Urinary bladder (tissue), 4 donors: ENCODE data around the gene SIPA1L3. TPM values are rescaled to one million over a fixed set of nuclear protein-coding genes. Genes with fewer than 3 reads are reported as not detected.
A peak's percentile ranks its signal among the peaks of the same experiment; 100 is the strongest.
"Not testable (repeated sequence)": the region's sequence is repeated elsewhere in the genome, so short reads cannot be mapped to it uniquely, and the experiment has no call there.

Experiments used
- DNase-seq: peaks from one replicate; pipeline ENCODE4 v3.0.0-alpha.2; 2015; ENCODE audit errors: extremely low spot score
- H3K27ac ChIP-seq: one replicate; pipeline ENCODE4 v1.5.1; 2013; ENCODE audit warnings: low read depth, mild to moderate bottlenecking, moderate library complexity
- H3K36me3 ChIP-seq: one replicate; pipeline ENCODE4 v1.6.1; 2013; ENCODE audit warnings: mild to moderate bottlenecking, moderate library complexity; ENCODE audit not compliant: insufficient read depth
- H3K4me1 ChIP-seq: one replicate; pipeline ENCODE4 v1.6.1; 2013; ENCODE audit warnings: mild to moderate bottlenecking, moderate library complexity; ENCODE audit not compliant: insufficient read depth
- H3K4me3 ChIP-seq: one replicate; pipeline ENCODE4 v1.5.1; 2013; ENCODE audit warnings: low read depth, low read length
- WGBS: extraction: QIAGEN DNeasy Blood & Tissue Kit; methylation state at CpG from one replicate; pipeline ENCODE4 v1.1.7; 2013; 5-methylcytosine and 5-hydroxymethylcytosine counted together
- polyA plus RNA-seq: library from polyadenylated mRNA; stranded (reverse); fragments of 200-250 nt; gene quantifications from one replicate; pipeline ENCODE4 v1.2.3, GENCODE V29; 2013
- total RNA-seq: library from RNA; depleted of rRNA; stranded (reverse); fragments of >200 nt; gene quantifications from one replicate; pipeline ENCODE4 v1.2.3, GENCODE V29; 2014
- donor health status: healthy with polysubstance abuse.
- donor health status: healthy.

SIPA1L3 gene
- total RNA-seq, result 11.5 TPM
- 6.2 TPM for polyA plus RNA-seq

DNA sequence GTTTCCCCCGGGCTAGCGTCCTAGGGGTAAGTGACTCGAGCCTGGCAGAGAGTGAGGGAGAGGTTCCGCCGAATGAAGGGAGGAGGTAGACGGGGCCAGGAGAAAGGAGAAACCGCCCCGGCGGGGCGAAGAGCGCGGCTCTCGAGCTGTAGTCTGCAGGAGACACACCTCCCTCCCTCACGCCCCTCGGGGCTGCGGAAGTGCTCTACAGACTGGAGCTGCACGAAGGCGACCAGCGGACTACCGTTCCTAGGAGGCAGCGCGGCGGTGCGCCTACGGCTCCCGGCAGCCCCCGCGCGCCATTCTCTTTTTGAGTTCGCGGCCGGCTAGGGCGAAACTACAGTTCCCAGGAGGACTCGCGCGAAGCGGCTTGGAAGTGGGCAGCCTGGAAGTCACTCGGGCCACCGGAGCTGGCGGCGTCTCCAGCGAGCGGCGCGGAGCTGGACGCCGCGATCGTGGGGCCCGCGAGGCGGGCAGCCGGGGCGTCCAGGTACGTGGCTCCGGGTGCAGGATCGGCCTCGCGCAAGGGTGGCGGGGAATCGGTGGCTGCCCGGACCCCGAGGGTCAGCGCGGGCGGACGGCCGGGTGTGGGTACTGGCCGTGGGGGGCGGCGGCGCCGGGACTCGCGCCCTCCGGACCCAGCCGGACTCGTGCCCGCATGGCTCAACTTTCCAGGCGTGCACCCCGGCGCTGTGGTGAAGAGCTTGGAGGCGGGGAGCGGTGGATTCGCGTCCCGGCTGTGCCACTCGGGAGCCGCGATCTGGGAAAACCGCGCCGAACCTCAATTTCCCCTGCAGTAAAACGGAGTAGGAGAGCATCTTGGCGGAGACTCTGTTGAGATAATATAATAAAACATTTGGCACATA lies at the start of gene SIPA1L3:
TSS of gene SIPA1L3 (plus strand) at position 340 of the 866 bp plus-strand sequence. CDS start 174,358 bp downstream, outside the sequence.
- DNase-seq, result peak; percentile 90
- H3K4me3 ChIP-seq, result peak within 1 kb of the TSS; percentile 99
- no peaks in the 10 kb centered on the region for H3K4me1 ChIP-seq
- H3K36me3 ChIP-seq, result no peaks in the 10 kb centered on the region
- under 1% methylated on average over 95 of the region's 95 CpGs for WGBS
- H3K27ac ChIP-seq, result no peak within 1 kb of the TSS

- no peak overlapping the region for H3K27ac ChIP-seq
- H3K4me3 ChIP-seq, result no peak overlapping the region
- DNase-seq, result no peak
- no peaks in the 10 kb centered on the region for H3K36me3 ChIP-seq
- 88% methylated on average over 3 of the region's 3 CpGs for WGBS
- no peaks in the 10 kb centered on the region for H3K4me1 ChIP-seq
Observed at GRCh38 chr19:37864501-37864900, 42.5 kb upstream of the SIPA1L3 start.

- DNase-seq, H3K36me3 ChIP-seq: not testable (repeated sequence)
- 85% methylated on average over 8 of the region's 9 CpGs for WGBS
Observed at GRCh38 chr19:37865930-37866329, 41.1 kb upstream of the SIPA1L3 start.

DNA sequence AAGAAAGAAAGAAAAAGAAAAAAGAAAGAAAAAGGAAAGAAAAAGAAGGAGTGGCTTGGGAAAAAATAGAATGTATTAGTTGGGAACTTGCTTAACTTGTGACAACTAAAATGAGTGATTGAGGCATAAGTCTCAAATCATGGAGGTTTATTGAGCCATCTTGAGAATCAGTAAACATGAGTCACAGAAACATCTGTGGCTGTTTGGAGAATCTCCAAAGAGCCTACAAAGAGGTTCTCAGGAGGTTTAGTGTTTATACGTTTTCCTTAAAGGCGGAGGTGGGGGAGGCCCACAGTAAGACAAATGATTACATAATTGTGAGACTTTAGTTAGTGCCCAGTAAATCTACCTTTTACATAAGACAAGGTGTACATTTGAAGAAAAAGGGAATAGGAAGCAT lies 39.2 kb upstream of the SIPA1L3 start:
- no peak for DNase-seq
- WGBS, result 41% methylated on average over 2 of the region's 2 CpGs
- no peaks in the 10 kb centered on the region for H3K4me1 ChIP-seq
- no peak overlapping the region for H3K27ac ChIP-seq
- H3K36me3 ChIP-seq, result no peaks in the 10 kb centered on the region
- H3K4me3 ChIP-seq, result no peak overlapping the region

More at GRCh38 chr19:37865930-37866329, 41.1 kb upstream of the SIPA1L3 start:
- H3K4me3 ChIP-seq, H3K4me1 ChIP-seq, H3K27ac ChIP-seq: not testable (repeated sequence)

GRCh38 chr19:37869766-37870340 lies 37.2 kb upstream of the SIPA1L3 start:
- no peak overlapping the region for H3K27ac ChIP-seq
- 36% methylated on average over 4 of the region's 4 CpGs for WGBS

DNA sequence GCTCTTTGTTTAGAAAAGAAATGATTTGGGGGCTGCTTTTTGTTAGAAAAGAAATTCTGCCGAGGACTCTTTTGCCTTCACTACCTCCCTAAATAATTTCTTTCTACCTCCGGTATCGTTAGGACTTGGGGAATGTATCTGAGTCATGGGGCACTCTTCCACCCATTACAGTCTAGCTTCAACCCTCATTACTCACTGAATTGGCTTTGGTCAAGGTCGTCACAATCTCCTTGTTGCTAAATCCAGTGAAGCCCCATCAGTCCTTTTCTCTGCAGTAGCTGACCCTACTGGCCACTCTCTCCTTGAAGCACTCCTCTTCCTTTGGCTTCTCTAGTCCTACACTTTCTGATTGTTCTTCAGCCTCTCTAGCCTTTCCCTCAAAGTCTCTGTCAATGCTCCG lies 34.6 kb upstream of the SIPA1L3 start:
- DNase-seq, result no peak
- Histone ChIP-seq H3K4me1 (no peaks in the 10 kb centered on the region), H3K4me3 (no peak overlapping the region), H3K27ac (no peak overlapping the region), H3K36me3 (no peaks in the 10 kb centered on the region)
- WGBS, result 83% methylated on average over 5 of the region's 5 CpGs

More at GRCh38 chr19:37869766-37870340, 37.2 kb upstream of the SIPA1L3 start:
- DNase-seq, result no peak
- Histone ChIP-seq H3K36me3 (no peaks in the 10 kb centered on the region), H3K4me3 (no peak overlapping the region), H3K4me1 (no peaks in the 10 kb centered on the region)

DNA sequence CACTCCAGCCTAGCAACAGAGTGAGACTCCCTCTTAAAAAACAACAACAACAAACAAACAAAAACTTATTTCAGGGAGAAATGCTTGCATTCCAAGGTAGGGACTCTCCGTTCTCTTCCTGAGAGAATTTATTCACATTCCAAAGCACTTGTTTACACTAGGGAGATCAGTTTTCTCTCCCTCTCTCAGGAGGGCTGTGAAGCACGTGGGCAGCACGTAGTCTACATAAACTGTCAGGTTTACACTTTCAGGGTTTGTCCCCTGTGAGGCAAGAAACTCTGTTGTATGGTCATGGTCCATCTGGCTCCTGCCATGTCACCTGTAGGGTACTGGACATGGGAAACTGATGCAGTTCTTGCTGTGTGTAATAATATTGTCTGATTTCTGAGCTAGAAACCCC lies 32.2 kb upstream of the SIPA1L3 start:
- H3K27ac ChIP-seq, result no peak overlapping the region
- DNase-seq, result no peak
- 12% methylated on average over 3 of the region's 3 CpGs for WGBS
- H3K36me3 ChIP-seq, result no peaks in the 10 kb centered on the region
- no peaks in the 10 kb centered on the region for H3K4me1 ChIP-seq
- H3K4me3 ChIP-seq, result no peak overlapping the region

GRCh38 chr19:37876032-37876431 lies 31.0 kb upstream of the SIPA1L3 start:
- 45% methylated on average over 2 of the region's 2 CpGs for WGBS
- no peak overlapping the region for H3K27ac ChIP-seq
- H3K4me1 ChIP-seq, result no peaks in the 10 kb centered on the region
- no peaks in the 10 kb centered on the region for H3K36me3 ChIP-seq
- no peak for DNase-seq
- no peak overlapping the region for H3K4me3 ChIP-seq

GRCh38 chr19:37877147-37877546 lies 29.9 kb upstream of the SIPA1L3 start:
- WGBS, result 86% methylated on average over 3 of the region's 3 CpGs
- Histone ChIP-seq H3K36me3 (no peaks in the 10 kb centered on the region), H3K4me1 (no peaks in the 10 kb centered on the region), H3K27ac (no peak overlapping the region), H3K4me3 (no peak overlapping the region)
- DNase-seq, result no peak

DNA sequence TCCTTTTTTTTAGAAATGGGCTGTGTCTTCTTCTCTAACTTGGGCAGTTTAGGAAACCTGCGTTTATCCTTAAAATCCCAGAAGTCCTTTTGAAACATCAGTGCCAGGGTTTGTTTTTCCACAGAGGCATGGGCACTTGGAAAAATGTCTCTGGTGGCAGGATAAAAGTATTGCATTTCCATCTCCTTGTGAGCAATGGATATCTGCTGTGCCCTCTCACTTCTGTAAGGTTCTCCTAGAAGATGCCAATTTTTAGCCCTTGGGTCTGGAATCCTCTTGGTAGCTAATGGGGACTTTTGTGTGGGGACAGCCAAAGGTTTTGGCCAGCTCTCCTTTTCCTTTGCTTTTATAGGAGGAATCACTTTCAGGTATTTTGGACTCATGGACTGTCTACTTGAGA lies 21.6 kb upstream of the SIPA1L3 start:
- Histone ChIP-seq H3K4me1 (no peaks in the 10 kb centered on the region), H3K4me3 (no peak overlapping the region), H3K36me3 (no peaks in the 10 kb centered on the region), H3K27ac (no peak overlapping the region)
- no peak for DNase-seq
- WGBS, result 88% methylated on average over 1 of the region's 1 CpG

DNA sequence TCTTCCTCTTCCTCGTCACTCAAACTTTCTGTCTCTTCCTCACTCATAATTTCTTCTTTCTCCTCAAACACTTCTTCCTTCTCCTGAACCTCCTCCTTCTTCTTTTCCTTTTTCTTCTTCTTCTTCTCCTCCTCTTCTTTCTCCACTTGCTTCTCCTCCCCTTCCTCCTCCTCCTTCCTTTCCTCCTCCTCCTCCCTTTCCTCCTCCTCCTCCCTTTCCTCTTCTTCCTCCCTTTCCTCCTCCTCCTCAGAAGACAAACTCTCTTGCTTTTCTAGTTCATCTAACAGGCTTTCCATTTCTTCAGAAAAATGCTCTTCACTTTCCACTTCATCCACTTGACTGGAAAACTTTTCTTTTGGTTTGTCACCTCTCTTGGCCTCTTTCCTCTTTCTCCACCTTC lies 20.4 kb upstream of the SIPA1L3 start:
- H3K36me3 ChIP-seq, result no peaks in the 10 kb centered on the region
- no peak overlapping the region for H3K27ac ChIP-seq
- WGBS, result 76% methylated on average over 1 of the region's 1 CpG
- DNase-seq, result no peak
- H3K4me1 ChIP-seq, result no peaks in the 10 kb centered on the region
- H3K4me3 ChIP-seq, result no peak overlapping the region

- H3K36me3 ChIP-seq, result no peaks in the 10 kb centered on the region
- no peak overlapping the region for H3K27ac ChIP-seq
- WGBS, result 83% methylated on average over 11 of the region's 11 CpGs
- H3K4me1 ChIP-seq, result no peaks in the 10 kb centered on the region
- no peak overlapping the region for H3K4me3 ChIP-seq
- no peak for DNase-seq
Observed at GRCh38 chr19:37893845-37894575, 13.0 kb upstream of the SIPA1L3 start.

DNA sequence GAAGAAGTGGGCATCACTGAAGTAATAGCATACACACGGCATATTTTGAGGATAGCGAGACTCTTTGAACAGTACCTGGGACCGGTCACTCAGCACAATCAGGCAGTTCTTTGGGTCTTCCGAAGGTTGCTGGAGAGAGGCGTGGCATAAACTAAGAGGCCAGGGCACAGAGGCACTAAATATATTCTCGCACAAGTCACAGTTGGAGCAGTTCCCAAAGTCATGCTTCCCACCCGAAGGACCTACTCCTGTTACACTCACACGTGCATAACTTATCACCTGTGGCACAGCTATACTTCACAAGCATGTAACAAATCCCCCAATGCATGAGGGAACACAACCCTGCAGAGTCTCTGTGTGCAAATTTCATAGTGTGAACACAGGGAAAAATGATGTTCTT lies 10.8 kb upstream of the SIPA1L3 start:
- no peaks in the 10 kb centered on the region for H3K4me1 ChIP-seq
- WGBS, result 87% methylated on average over 8 of the region's 8 CpGs

DNA sequence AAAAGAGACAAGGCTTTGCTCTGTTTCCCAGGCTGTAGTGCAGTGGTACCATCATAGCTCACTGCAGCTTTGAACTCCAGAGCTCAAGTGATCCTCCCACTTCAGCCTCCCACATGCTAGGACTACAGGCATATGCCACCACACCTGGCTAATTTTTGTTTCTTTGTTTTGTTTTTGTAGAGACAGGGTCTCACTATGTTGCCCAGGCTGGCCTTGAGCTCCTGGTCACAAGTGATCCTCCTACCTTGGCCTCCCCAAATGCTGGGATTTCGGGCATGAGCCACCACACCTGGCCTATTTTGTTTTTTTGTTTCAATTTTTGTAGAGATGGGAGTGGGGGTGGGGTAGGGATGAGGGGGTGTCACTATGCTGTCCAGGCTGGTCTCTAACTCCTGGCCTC lies 7.6 kb upstream of the SIPA1L3 start:
- 90% methylated on average over 1 of the region's 1 CpG for WGBS
- Histone ChIP-seq H3K4me3 (no peak overlapping the region), H3K36me3 (no peaks in the 10 kb centered on the region), H3K27ac (no peak overlapping the region), H3K4me1 (no peaks in the 10 kb centered on the region)
- no peak for DNase-seq

More for the DNA sequence above, 10.8 kb upstream of the SIPA1L3 start:
- Histone ChIP-seq H3K27ac (no peak overlapping the region), H3K36me3 (no peaks in the 10 kb centered on the region), H3K4me3 (no peak overlapping the region)
- DNase-seq, result no peak
